Epidermal melanocyte (primary cell): ENCODE data around the gene NUBP1.

Experiments used
- DNase-seq: peaks from one replicate; pipeline ENCODE4 v3.0.0; 2011; ENCODE audit warnings: low spot score; ENCODE audit not compliant: insufficient read length

Gene NUBP1

GRCh38 chr16:10805334-10805733 is 61.7 kb downstream of the NUBP1 start:
- no peak for DNase-seq

GRCh38 chr16:10806698-10807097 is 63.1 kb downstream of the NUBP1 start:
- no peak for DNase-seq

GRCh38 chr16:10808218-10808617 is 64.6 kb downstream of the NUBP1 start:
- DNase-seq, result no peak

GRCh38 chr16:10808850-10809249 is 65.2 kb downstream of the NUBP1 start:
- DNase-seq, result no peak

- DNase-seq, result no peak
These were observed 66.1 kb downstream of the NUBP1 start for GRCh38 chr16:10809706-10810105.

GRCh38 chr16:10812312-10813098 is 68.9 kb downstream of the NUBP1 start:
- DNase-seq, result no peak

GRCh38 chr16:10813099-10813455 is 69.4 kb downstream of the NUBP1 start:
- no peak for DNase-seq

GRCh38 chr16:10817514-10817913 is 73.9 kb downstream of the NUBP1 start:
- no peak for DNase-seq

GRCh38 chr16:10817963-10818941 is 74.6 kb downstream of the NUBP1 start, which contains the start of gene TVP23A:
Gene TVP23A, minus strand, starts transcription at chr16:10818794. Its CDS starts 301 bp downstream, at chr16:10818493.
- no peak for DNase-seq
